ENCODE data around the gene AMPH. TPM values are rescaled to one million over a fixed set of nuclear protein-coding genes. Genes with fewer than 3 reads are reported as not detected.
"Not testable (repeated sequence)": the region's sequence is repeated elsewhere in the genome, so short reads cannot be mapped to it uniquely, and the experiment has no call there.

The AMPH gene
- total RNA-seq, 3 donors from 2014 or later, result 0.41 to 3.2 (median 1.2) TPM

GRCh38 chr7:38585572-38586354 is 45.4 kb downstream of the AMPH start:
- intact Hi-C loops (cut with DNase I, micrococcal nuclease), result no loop called here
- TF ChIP-seq CTCF (IDR thresholded peaks at IDR 0.05), result no peak
- no peak for DNase-seq

GRCh38 chr7:38584443-38585210 is 46.5 kb downstream of the AMPH start:
- Histone ChIP-seq H3K4me1 (ENCODE audit: low read depth) (no peaks in the 10 kb centered on the region), H3K9me3 (no peaks in the 10 kb centered on the region), H3K36me3 (ENCODE audit: low read depth) (no peaks in the 10 kb centered on the region), H3K4me3 (no peak overlapping the region)
- no peak for TF ChIP-seq CTCF (IDR thresholded peaks at IDR 0.05)
- no peak for ATAC-seq
- DNase-seq, result no peak
- intact Hi-C loops (cut with DNase I, micrococcal nuclease), result no loop called here

More at GRCh38 chr7:38585572-38586354, 45.4 kb downstream of the AMPH start:
- Histone ChIP-seq H3K4me3 (no peak overlapping the region), H3K36me3 (ENCODE audit: low read depth) (no peaks in the 10 kb centered on the region), H3K4me1 (ENCODE audit: low read depth) (no peaks in the 10 kb centered on the region), H3K9me3 (no peaks in the 10 kb centered on the region)
- ATAC-seq, result no peak

- no peaks in the 10 kb centered on the region for H3K9me3 ChIP-seq
- H3K4me3 ChIP-seq, result no peak overlapping the region
- ATAC-seq, result no peak
- no peak for TF ChIP-seq CTCF (IDR thresholded peaks at IDR 0.05)
- intact Hi-C loops (cut with DNase I, micrococcal nuclease), result no loop called here
- no peaks in the 10 kb centered on the region for H3K4me1 ChIP-seq (ENCODE audit: low read depth)
- H3K36me3 ChIP-seq (ENCODE audit: low read depth), result no peaks in the 10 kb centered on the region
- no peak for DNase-seq
Observed at GRCh38 chr7:38580485-38580884, 50.7 kb downstream of the AMPH start.

GRCh38 chr7:38574086-38574485 is 57.1 kb downstream of the AMPH start:
- intact Hi-C loops (cut with DNase I, micrococcal nuclease), result no loop called here
- no peak for TF ChIP-seq CTCF (IDR thresholded peaks at IDR 0.05)
- no peaks in the 10 kb centered on the region for H3K36me3 ChIP-seq (ENCODE audit: low read depth)
- H3K4me3 ChIP-seq, result no peak overlapping the region
- ATAC-seq (no peak), DNase-seq (no peak)
- no peaks in the 10 kb centered on the region for H3K4me1 ChIP-seq (ENCODE audit: low read depth)
- H3K9me3 ChIP-seq, result no peaks in the 10 kb centered on the region

- ATAC-seq; H3K4me3 ChIP-seq; intact Hi-C loops (cut with DNase I, micrococcal nuclease); H3K4me1 ChIP-seq (ENCODE audit: low read depth); DNase-seq; H3K9me3 ChIP-seq; H3K36me3 ChIP-seq (ENCODE audit: low read depth): not testable (repeated sequence)
Observed at GRCh38 chr7:38571620-38572019, 59.6 kb downstream of the AMPH start.

- intact Hi-C loops (cut with DNase I, micrococcal nuclease), result no loop called here
- H3K9me3 ChIP-seq, result no peaks in the 10 kb centered on the region
- no peak for TF ChIP-seq CTCF (IDR thresholded peaks at IDR 0.05)
- no peaks in the 10 kb centered on the region for H3K36me3 ChIP-seq (ENCODE audit: low read depth)
- H3K4me3 ChIP-seq, result no peak overlapping the region
- no peak for DNase-seq
- no peak for ATAC-seq
- H3K4me1 ChIP-seq (ENCODE audit: low read depth), result no peaks in the 10 kb centered on the region
Observed at GRCh38 chr7:38568497-38568896, 62.7 kb downstream of the AMPH start.
